ENCODE data around the gene ANK2.
"Not testable (repeated sequence)": the region's sequence is repeated elsewhere in the genome, so short reads cannot be mapped to it uniquely, and the experiment has no call there.

The ANK2 gene

DNA sequence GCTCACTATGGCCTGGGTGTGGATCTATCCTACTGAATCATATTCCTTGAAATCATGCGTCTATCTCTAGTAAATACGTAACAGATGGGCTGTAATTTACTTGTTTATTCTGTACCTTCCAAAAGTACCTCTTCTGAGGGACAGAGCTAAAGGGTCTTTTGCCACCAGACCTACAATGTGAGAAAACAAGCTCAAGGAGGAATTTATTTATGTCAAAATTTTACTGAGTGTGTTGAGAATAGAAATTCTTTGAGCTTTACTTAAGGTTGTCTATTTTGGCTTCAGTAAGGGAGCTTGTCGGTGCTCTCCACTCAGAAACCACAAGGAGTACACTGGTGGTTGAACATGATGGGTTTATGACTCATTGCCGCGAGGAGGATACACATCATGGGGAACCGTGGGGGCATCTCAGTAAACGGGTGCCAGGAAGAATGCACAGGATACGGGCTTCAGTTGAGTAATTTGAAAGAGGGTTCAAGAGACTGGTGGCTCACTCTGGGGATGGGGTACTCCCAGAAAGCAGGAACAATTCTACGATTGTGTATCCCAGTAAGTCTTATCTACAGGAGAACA lies 3.0 kb downstream of the ANK2 start:
- DNase-seq (ENCODE audit: low read depth) = peak; percentile 9

DNA sequence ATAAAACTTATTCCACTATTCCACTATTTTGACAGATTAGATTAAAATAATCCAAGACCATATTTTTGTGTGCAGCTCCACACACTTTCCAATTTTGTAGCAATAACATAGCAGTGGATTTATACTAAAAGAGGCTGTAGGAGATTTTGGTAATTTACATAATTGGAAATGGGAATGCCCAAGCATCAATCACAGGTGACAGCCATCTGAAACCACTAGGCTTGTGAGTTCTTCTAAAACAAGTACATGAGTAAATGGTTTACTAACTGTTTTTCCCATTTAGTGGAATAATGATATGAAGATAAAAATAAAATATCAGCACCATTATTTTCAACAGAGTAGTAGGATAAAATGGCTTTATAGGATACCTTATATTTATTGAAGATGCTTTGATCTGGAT lies 4.4 kb downstream of the ANK2 start:
- DNase-seq (ENCODE audit: low read depth) = no peak

DNA sequence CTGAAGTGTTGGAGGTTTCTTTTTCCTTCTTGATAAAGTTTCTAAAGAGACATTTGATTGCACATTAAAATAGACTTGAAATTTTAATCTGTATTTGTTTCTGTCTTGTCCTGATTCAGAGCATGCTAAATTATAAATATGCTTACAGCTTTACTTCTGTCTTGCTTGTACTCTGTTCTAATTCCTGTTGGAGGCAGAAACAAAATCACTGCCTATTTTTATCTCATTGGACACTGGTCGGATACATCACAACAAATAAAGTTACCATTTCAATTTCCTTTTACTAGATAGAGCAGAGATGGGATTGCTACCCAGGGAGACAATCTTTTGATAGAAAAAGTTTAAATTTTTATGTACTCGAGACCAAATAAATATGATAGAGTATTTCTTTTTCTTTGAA lies 6.9 kb downstream of the ANK2 start:
- DNase-seq (ENCODE audit: low read depth) = no peak

DNA sequence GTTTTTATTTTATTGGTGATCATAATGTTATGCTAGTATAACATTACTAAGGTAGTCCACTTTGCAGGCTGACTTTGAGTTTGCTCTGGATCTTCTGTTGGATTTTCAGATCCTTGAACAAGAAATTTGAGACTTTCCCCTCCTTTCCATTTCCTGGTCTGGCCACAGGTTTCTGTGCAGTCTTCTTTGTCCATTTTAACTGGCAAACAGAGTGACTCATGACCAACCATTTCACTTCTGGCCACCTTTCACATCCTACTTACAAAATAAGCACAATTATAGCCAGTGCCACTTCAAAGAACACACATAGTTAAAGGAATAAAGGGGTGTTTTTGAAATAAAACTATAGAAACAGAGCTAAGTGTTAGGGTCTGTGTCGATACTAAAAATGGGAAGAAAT lies 8.4 kb downstream of the ANK2 start:
- DNase-seq (ENCODE audit: low read depth) = no peak

DNA sequence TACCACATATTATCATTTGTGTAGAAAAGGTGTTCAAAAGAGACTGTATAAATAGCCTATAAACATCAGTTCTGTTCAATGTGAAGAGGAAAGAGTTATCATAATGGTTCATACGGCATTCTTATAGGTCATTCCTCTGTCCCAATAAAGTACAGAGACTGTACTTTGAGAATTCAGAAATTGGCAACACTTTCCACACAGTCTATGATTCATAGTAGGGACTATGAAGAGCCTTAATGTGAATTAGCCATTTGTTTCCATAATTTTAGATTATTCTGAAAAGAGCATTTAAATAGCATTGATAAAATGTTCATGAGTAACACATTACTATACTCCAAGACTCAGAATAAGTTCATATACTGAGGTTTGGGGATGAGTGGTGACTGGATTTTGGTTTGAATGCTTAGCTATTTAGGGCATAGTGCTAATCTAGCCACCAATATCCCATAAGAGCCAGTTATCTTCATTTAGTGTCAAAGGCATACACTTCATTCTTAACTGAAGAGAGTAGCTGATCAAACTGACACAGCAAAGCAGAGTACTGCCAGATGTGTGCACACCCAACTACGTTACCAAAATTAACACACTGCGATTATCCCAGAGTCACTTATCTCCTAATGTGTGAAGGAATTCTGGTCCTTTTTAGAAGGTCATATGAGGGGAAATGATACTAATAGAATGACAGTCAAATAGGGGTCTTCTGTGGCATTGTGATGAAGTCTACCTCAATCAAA lies 10.2 kb downstream of the ANK2 start:
- no peak for DNase-seq (ENCODE audit: low read depth)

DNA sequence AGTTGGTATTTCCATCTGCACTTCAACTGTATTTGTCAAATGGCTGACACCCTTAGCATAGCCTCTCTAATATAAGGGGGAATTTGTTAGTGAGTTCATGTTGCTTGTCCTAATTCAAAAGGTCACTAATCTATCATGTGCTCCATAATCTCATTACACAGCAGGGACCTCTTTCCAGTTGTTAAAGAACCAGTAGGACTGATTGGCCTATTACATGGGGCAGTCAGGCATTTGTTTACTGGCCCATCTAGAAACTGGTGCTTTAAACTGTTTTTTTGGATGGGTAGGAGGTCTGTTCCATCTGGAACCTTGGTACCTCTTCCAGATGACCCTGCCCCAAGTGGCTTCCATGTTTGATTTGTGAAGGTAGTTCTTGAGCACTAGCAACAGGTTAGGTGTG lies 11.4 kb downstream of the ANK2 start:
- DNase-seq (ENCODE audit: low read depth) = no peak

GRCh38 chr4:113064244-113064643 lies 14.8 kb downstream of the ANK2 start:
- DNase-seq (ENCODE audit: low read depth) = no peak

- DNase-seq (ENCODE audit: low read depth) = no peak
Observed at GRCh38 chr4:113065629-113066028, 16.2 kb downstream of the ANK2 start.

GRCh38 chr4:113068771-113069170 lies 19.3 kb downstream of the ANK2 start:
- DNase-seq (ENCODE audit: low read depth) = not testable (repeated sequence)

DNA sequence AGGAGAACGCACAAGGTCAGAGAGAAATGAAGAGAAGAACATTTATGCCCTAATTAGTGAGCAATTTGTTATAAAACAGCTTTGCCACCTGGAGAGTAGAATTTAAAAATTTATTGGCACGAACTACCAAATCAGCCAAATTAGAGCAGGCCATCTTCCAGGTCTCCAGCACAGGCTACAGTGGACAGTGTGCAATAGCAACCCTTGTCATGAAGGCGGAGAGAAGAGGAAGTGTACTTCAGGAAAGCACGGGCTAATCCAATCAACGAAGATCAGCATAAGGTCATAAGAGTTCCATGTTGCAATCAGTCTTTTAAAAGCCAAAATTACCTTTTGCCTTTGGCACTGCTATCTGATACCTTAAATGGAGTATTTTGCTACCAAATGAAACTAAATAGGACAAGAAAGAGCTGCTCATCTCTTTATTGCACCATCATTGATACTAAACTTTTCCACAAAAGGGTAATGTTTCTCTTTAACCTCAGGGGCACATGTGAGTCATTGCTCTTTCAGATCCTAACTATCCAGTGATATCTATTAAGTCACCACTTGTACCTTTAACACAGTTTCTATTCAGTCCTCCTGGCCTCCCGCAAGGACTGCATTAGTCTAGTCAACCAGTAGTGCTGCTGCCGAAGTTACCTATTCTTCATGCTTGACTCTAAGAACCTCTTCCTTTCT lies 19.9 kb downstream of the ANK2 start:
- DNase-seq (ENCODE audit: low read depth) = no peak

DNA sequence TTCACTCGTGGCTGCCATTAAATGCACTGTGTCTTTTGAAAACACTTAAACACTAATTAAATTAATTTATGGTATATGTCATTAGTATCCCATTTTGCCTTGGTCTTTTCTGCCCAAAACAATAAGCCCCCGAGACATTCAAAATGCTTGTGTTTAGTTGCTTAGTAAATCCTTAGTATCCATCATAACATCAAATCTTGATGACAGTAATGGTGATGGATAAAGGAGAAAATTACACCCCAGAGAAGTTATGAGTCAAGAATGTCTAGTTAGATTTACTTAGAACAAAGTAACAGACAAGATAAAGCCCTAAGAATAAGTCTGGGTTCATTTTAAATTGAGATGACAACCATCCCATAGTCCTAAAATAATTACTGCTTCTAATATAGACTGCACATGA lies 21.3 kb downstream of the ANK2 start:
- no peak for DNase-seq (ENCODE audit: low read depth)

- DNase-seq (ENCODE audit: low read depth) = no peak
Observed at GRCh38 chr4:113071274-113071673, 21.8 kb downstream of the ANK2 start.

DNA sequence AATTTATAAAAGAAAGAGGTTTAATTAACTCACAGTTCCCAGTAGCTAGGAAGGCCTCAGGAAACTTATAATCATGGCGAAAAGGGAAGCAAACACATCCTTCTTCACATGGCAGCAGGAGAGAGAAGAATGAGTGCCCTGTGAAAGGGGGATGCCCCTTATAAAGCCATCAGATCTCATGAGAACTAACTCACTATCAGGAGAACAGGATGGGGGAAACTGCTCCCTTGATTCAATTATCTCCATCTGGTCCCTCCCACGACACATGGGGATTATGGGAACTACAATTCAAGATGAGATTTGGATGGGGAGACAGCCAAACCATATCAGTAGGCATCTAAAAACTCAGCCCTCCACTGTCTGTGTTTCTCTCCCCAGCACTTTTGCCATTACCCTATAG lies 22.4 kb downstream of the ANK2 start:
- DNase-seq (ENCODE audit: low read depth) = no peak

- no peak for DNase-seq (ENCODE audit: low read depth)
Observed at GRCh38 chr4:113073451-113074005, 24.1 kb downstream of the ANK2 start.

GRCh38 chr4:113077575-113077974 lies 28.1 kb downstream of the ANK2 start:
- DNase-seq (ENCODE audit: low read depth) = no peak

DNA sequence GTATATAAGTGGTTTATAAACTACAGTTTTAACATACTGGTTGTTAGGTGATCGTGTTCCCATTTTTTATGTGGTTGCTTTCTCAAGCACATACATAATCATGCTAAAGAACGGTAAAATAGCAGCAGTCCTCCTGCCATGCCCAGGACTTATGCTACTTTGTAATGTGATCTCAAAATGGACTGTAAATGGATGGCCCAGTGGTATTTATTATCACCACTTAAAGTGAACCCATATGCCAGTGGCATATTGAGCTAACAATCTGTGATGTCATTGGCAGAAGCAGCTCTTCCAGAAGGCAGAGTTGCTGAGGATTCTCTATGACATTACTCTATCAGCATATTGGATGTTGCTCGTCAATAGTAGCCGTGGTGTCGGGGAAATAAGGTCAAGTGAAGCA lies 28.6 kb downstream of the ANK2 start:
- DNase-seq (ENCODE audit: low read depth) = no peak

- DNase-seq (ENCODE audit: low read depth) = no peak
Observed at GRCh38 chr4:113080050-113080449, 30.6 kb downstream of the ANK2 start.

GRCh38 chr4:113080624-113081023 lies 31.2 kb downstream of the ANK2 start:
- no peak for DNase-seq (ENCODE audit: low read depth)

DNA sequence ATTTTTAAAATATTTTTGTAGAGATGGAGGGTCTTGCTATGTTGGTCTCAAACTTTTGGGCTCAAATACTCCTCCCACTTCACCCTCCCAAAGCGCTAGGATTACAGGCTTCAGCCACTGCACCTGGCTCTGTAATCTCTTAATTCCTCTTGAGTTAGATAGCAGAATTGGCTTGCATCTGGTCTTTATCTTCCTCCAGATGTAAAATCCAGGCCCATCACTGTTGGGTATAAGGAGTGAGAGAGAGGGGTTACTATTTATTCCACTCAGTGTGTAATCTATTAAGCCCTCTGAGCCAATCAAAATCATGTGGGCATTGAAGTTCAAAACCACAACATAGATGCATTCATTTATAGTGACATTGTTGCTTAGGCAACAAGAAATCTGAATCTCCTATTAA lies 33.9 kb downstream of the ANK2 start:
- no peak for DNase-seq (ENCODE audit: low read depth)

DNA sequence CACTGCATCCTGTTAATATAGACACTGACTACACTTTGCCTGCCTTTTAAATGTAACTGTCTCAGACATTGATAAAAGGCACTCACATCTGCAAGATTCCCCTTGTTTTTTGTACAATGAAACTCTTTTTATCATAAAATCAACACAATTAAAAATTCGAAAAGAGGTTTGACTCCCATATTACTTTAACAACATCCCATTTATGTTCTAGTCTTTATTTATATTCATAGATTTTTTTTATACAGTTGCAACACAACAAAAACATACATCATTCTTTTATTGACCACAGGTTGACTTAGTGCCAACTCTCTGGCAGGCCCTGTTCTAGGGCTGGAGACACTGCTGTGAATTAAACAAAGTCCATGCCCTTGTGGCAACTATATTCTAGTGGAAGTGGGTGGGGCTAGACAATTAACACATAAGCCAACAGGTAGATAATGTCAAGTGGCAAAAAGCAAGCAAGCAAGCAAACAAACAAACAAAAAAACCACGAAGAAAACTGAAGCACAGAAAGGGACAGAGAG lies 36.8 kb downstream of the ANK2 start:
- no peak for DNase-seq (ENCODE audit: low read depth)

DNA sequence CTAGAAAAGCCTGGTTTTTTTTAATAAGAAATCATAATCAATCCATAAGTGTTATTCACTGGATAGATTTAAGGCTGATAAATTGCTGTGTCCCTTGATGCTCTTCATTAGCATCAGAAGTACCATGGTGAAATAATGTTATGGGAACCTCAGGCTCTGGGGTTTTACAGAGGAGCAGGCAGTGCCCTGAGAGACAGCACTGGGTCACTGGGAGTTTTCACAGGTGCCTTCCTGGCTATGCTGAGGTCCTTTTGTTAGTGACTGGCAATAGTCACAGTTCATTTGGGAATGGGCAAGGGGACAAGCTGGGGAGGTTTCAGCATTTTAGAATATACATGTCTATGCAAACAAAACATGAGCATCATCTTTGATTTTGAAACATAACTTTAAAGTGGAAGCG lies 38.6 kb downstream of the ANK2 start:
- no peak for DNase-seq (ENCODE audit: low read depth)

GRCh38 chr4:113090954-113091353 lies 41.5 kb downstream of the ANK2 start:
- no peak for DNase-seq (ENCODE audit: low read depth)

DNA sequence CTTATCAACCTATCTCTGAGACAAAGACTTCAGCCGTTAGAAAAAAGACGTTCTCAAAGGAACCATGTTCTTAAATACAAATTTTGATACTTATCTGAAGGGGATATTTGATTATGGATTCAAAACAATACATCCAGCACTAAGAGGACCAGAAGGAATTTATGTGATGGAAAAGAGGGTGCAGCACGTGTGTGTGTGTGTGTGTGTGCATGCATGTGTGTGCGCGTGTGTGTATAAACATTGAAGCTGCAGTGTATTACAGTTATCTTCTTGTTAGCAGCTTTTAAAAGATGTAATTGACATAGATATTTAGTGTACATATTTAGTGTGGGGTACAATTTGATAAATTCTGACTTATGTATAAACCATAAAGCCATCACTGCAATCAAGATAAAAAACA lies 44.9 kb downstream of the ANK2 start:
- DNase-seq (ENCODE audit: low read depth) = no peak
